Stimulated activated CD8-positive, alpha-beta memory T cell treated with anti-CD3 and anti-CD28 coated beads, Interleukin-7, amount 100 ng/mL, for 4 hours (primary cell): ENCODE measurements around the gene KCNRG.
"Not testable (repeated sequence)": the region's sequence is repeated elsewhere in the genome, so short reads cannot be mapped to it uniquely, and the experiment has no call there.

Experiments
- DNase-seq, 2 donors: peaks; one replicate each; pipeline ENCODE4 v3.0.0-alpha.2; 2020; ENCODE audit warnings: low read depth in 2 of 2

The KCNRG gene

GRCh38 chr13:50012396-50013169, 2.7 kb upstream of the KCNRG start:
- no peak for DNase-seq

- no peak for DNase-seq
Measured at GRCh38 chr13:50014386-50014785, 858 bp upstream of the KCNRG start.

GRCh38 chr13:50015750-50016149, 506 bp downstream of the KCNRG start:
- no peak for DNase-seq

- no peak for DNase-seq
Measured at GRCh38 chr13:50016444-50016843, 1.2 kb downstream of the KCNRG start.

GRCh38 chr13:50017819-50018218, 2.6 kb downstream of the KCNRG start:
- DNase-seq, result no peak

GRCh38 chr13:50025436-50025835, 10.2 kb downstream of the KCNRG start:
- no peak for DNase-seq

GRCh38 chr13:50026788-50027473, 11.7 kb downstream of the KCNRG start:
- no peak for DNase-seq

GRCh38 chr13:50030315-50030714, 15.1 kb downstream of the KCNRG start:
- no peak for DNase-seq

GRCh38 chr13:50033725-50034124, 18.5 kb downstream of the KCNRG start:
- DNase-seq, result no peak

- DNase-seq, result no peak
Measured at GRCh38 chr13:50037788-50038187, 22.5 kb downstream of the KCNRG start.

- no peak for DNase-seq
Measured at GRCh38 chr13:50038266-50038665, 23.0 kb downstream of the KCNRG start.

- DNase-seq, result no peak
Measured at GRCh38 chr13:50052478-50052877, 37.2 kb downstream of the KCNRG start.

- DNase-seq, result no peak
Measured at GRCh38 chr13:50053844-50054243, 38.6 kb downstream of the KCNRG start.

GRCh38 chr13:50055454-50055853, 40.2 kb downstream of the KCNRG start:
- DNase-seq, result no peak

- DNase-seq, result no peak
Measured at GRCh38 chr13:50060718-50061117, 45.5 kb downstream of the KCNRG start.

GRCh38 chr13:50062336-50062735, 47.1 kb downstream of the KCNRG start:
- DNase-seq, result not testable (repeated sequence)

- no peak for DNase-seq
Measured at GRCh38 chr13:50065712-50066111, 50.5 kb downstream of the KCNRG start.

- DNase-seq, result no peak
Measured at GRCh38 chr13:50068508-50068907, 53.3 kb downstream of the KCNRG start.

GRCh38 chr13:50069261-50069660, 54.0 kb downstream of the KCNRG start:
- DNase-seq, result no peak

GRCh38 chr13:50070186-50070585, 54.9 kb downstream of the KCNRG start:
- DNase-seq, result no peak
